Measurements from ENCODE around the gene CYB5R3.

CYB5R3 gene

DNA sequence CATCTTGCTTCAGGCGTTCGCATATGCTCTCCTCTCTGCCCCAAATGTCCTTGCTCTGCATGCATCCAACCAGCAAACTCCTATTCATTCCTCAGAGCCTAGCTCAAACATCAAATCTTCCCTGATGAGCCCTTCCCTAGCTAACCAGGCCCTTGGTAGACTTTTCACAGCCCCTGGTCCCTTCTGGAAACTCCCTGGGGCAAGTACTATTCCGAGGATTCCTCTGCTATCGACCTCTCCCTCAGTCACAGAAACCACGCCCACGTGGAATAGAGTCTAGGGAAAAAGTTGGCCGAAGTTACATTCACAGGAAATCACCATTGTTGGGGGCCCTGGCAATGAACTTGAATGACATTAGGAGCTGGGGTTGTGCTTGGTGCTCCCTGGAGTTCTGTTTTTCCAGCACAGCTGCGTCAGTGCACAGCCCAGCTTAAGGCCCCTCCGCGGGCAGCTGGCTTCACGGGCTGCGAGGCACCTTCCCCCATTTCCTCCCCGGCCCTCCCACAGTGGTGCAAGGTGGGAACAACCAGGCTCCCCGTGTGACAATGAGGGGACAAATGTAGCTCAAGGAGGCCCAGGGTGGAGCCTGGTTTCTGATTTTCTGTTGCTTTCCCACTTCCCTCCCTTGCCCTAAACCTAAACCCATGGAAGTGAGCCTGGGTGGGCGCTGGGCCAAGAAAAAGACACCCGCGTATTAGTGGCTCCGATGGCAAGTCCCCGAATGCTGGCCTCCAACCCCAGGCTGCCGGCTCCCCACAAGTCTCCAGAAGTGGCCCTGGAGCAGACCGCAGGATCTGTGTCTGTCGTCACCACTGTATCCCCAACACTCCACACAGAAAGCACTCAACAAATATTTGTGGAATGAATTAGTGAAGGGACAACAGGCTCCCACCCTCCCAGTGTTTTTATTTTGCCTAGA, 4.5 kb downstream of the CYB5R3 start:
- no peak for DNase-seq

- DNase-seq: no peak
Measured at GRCh38 chr22:42643634-42644421, 5.4 kb downstream of the CYB5R3 start.

DNA sequence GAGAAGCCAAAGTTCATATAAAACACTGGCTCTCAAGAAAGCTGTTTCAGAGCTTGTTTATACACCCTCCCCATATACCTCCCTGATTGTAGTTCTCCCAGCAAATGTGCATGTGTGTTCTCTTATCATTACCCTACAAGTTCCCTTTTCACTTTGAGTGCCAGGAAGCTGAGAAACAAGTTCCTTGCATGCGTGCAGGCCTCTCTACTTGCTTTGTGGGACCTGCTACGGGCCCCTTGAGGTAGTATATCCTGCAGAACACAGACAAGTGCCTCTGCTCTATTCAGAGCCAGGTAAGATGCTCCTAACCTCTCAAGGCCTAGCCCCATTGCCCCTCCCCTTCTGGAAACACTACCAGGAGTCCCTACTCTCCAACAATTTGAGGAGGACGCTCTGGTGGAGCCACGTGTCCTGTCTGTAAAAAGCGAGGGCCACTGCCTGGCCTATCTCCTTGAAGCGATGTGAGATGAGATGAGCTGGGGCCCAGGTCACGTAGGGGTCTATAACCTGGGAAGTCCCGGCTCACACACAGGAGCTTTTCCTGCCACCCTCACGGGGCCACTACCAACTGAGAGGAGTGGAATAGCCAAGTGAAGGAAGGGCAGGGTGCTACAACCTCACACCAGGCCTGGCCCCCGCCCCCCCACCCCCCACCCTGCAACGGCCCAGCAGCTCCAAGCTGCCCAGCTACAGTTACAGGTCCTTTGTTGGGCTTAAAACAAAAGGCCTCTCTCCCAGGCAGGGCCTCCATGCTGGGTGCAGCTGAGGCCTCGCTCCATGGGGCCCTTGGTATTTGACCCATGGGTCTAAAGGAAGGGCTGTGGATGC, 6.2 kb downstream of the CYB5R3 start:
- no peak for DNase-seq

GRCh38 chr22:42641801-42642413, 7.3 kb downstream of the CYB5R3 start:
- DNase-seq: no peak

GRCh38 chr22:42639541-42640241, 9.5 kb downstream of the CYB5R3 start:
- DNase-seq: no peak

- DNase-seq: no peak
Measured at GRCh38 chr22:42637555-42637954, 11.6 kb downstream of the CYB5R3 start.

DNA sequence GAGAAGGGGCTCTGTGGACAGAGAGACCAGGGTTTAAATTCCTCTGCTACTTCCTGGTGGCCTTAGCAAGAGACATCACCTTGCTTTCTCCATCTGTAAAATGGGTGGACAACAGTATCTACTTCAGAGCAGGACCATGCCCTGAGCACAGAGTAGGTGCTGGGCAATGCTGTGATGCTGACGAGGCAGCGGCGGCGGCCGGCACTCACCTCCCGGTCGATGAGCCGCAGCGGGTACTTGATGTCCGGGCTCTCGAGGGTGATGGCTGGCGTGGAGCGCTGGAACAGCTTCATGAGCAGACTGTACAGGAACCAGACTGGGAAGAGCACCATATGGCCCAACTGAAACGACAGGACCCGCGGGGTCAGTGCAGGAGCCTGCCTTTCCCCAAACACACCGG, 12.7 kb downstream of the CYB5R3 start:
- no peak for DNase-seq

GRCh38 chr22:42635531-42635930, 13.7 kb downstream of the CYB5R3 start:
- DNase-seq: no peak

DNA sequence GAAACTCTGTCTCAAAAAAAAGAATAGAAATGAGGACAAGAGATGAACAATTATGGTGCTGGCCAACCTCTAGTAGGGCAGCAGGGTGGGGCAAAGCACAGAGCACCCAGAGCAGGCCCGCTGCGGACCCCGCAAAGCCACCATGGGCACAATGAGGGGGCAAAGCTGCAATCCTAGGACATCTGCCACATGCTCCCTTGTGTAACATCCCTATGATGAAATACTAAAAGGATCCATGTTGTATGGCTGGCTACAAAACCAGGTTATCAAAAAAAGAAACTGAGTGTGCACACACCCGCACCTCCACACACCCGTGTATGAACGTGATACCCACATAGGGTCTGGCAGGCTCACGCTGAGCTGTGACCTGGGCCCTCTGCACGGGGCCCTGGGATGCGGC, 16.2 kb downstream of the CYB5R3 start:
- no peak for DNase-seq

DNA sequence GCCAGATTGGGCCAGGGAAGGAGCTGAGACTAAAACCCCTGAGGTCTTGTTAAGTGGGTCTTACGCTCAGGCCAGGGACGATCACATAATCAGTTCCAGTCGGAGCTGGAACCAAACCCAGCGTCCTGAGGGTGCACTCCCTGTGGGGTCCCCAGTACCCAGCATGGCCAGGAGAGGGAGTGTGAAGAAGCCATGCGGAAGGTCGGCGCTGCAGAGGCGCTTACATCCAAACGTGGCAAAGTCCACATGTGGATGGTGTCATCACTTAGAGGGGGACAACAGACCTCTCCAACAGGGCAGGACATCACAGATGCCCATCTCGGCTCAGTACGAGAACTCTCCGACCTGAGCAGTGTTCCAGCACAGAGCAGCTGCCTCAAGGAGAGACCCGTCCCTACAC, 17.1 kb downstream of the CYB5R3 start:
- DNase-seq: no peak

DNA sequence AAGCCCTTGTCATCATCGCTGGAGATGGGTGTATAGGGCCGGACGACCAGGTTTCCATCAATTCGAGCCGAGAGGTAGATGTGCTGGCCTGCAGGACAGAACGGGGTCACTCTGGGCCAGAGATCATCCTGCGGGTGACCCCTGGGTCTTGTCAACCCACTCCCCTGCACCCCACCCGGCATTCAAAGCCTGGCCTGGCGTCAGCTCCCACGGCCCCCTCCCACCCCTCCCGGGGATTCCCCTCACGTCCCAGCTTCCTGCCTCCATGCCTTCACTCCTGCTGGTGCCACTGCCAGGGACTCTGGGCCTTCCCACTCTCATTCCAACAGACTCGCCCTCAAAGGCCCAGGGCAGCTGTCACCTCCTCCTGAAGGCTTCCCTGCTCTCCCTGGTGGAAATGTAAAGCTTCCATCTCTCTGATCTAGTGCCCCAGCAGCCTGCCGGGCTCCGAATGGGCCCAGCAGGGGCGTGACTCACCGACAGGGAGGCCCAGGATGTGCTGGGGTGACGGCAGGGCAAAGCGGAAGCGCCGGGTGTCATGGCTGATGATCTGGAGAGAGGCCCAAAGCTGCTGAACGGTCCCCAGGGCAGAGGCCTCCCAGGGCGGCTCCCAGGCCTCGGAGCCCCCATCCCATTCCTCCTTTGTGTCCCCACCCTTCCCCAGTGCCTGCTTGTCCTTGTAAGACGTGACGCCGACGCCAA, 18.1 kb downstream of the CYB5R3 start:
- DNase-seq: no peak

DNA sequence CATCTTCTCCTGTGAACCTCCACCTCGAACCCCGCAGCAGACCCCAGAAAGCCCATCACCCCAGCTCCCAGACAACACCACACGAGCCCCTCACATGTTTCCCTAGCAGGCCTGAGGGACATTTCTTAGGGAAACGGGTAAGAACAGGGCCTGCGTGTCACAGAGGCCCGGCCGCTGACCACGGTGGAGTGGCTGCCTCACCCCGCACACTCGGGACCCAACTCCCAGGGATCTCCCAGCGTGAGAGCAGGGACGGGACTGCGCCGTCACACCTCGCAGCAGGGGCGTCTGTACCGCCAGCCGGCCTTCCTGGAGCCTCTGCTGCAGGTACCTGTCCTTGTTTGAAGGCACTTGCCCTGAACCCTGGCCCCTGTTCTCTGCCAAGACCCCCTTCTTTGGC, 19.0 kb downstream of the CYB5R3 start:
- DNase-seq: no peak

DNA sequence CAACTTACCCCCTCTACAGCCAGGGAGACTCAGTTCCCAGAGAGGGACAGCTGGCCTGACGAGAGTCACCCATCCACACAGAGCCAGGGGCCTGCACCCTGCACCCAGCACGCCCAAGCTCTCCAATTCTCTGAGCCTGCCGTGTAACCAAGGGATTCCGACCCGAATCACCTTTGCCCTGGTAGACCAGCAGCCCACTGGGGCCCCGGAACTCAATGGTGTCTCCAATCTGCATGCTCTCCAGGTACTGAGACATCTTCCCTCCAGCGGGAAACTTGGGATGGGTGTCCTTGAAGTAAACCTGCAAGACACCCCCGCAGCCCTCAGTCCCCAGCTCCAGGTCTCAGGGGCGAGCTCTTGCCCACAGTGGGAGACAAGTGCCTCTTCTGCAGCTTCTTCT, 21.2 kb downstream of the CYB5R3 start:
- no peak for DNase-seq

DNA sequence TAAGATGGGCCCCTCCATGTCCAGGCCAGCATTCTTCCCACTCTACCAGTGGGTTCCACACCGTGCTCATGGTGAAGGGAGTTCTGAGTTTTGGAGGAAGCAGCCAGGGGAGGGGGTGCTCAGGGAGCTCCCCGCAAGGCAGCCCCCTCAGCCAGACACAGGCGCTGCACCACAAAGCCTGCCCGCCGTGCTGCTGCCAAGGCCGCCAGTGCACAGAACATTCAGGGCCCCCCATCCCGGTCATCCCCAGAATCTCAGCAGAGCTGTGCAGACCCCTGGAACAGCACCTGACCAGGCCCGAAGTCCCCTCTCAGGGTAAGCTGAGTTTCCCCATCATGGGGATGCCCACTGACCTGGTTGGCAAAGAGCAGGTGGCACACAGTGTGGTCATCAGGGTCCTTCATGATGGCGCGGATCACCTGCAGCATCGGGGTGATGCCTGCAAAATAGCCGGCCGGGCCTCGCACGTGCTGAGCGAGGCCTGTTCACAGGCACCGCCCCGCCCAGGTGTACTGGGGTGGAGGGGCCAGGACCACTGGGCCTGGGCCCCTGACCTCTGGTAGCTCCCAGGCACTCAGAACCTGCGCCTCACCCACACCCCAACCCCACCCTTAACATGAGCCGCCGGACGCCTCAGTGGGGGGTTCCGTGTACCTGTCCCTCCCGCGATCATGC, 22.1 kb downstream of the CYB5R3 start:
- DNase-seq: no peak

- DNase-seq: no peak
Measured at GRCh38 chr22:42626431-42626830, 22.8 kb downstream of the CYB5R3 start.

DNA sequence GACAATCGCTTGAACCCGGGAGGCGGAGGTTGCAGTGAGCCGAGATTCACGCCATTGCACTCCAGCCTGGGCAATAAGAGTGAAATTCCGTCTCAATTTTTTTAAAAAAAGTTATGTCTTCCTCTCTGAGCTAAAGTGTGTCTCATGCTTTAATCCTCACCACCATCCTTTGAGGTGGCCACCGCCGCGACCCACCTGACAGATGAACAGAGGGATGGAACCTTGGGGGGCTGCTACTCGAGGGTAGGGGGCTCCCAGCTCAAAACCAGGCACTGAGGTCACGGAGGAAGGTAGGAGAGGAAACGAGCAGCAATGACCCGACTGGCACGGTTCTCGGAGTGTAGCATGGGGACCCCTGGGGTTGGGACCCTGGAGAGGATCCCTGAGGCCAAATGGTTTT, 23.8 kb downstream of the CYB5R3 start:
- DNase-seq: no peak

GRCh38 chr22:42624551-42625106, 24.6 kb downstream of the CYB5R3 start:
- no peak for DNase-seq

DNA sequence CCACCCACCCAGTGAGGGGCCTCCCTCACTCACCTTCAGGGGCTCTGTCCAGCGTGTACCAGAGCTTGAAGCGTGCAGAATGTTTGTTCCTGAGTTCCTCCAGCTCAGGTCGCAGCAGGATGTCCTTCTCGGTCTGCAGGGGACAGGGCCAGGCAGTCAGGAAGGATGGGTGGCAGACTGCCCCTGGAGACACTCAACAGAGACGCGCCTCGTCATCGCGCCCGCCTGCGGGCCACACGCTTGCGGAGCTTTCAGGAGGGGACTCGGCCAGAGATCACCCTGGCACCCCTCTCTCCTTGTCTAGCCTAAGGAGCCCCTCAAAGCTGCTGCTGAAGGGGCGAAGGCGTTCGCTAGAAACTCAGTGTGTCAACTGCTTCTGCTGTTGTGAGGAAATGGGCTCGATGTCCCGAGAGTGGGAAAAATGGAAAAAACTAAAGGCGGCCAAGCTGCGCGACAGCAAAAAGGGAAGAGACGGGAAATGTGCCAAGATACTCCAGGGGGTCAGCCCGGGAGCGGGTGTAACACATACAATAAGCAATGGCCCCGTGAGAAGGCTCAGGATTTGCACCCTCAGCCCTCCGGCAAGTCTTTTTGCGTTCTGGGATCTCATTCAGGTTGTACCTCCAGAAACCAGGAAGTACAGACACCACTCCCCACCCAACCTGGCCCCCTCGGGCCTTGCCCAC, 25.3 kb downstream of the CYB5R3 start:
- DNase-seq: no peak

- no peak for DNase-seq
Measured at GRCh38 chr22:42623301-42623751, 25.9 kb downstream of the CYB5R3 start.
